GM19035 (cell line): Measurements from ENCODE around the gene ARFRP1.

ENCODE experiments used
- ATAC-seq: cut with Tn5 transposase; IDR thresholded peaks from one replicate; pipeline ENCODE4 v1.9.1; 2021; ENCODE audit not compliant: unreplicated experiment

The ARFRP1 gene

GRCh38 chr20:63744158-63744557 is 36.4 kb upstream of the ARFRP1 start:
- no peak for ATAC-seq

GRCh38 chr20:63743210-63743970 is 35.6 kb upstream of the ARFRP1 start:
- no peak for ATAC-seq

GRCh38 chr20:63742381-63743024 is 34.7 kb upstream of the ARFRP1 start:
- no peak for ATAC-seq

GRCh38 chr20:63741676-63742380 is 34.1 kb upstream of the ARFRP1 start:
- ATAC-seq = no peak

GRCh38 chr20:63741354-63741675 is 33.5 kb upstream of the ARFRP1 start:
- ATAC-seq = no peak

GRCh38 chr20:63740627-63741353 is 33.0 kb upstream of the ARFRP1 start:
- ATAC-seq = no peak

- peak; percentile 21 for ATAC-seq
Measured at GRCh38 chr20:63740070-63740626, 32.4 kb upstream of the ARFRP1 start.

- peak; percentile 52 for ATAC-seq
Measured at GRCh38 chr20:63739130-63740069, 31.6 kb upstream of the ARFRP1 start, which contains the start of gene SLC2A4RG. SLC2A4RG (plus strand) TSS chr20:63739776; CDS start chr20:63739913, 137 bp downstream.

GRCh38 chr20:63738687-63739129 is 30.9 kb upstream of the ARFRP1 start:
- ATAC-seq = no peak

- ATAC-seq = no peak
Measured at GRCh38 chr20:63737945-63738686, 30.3 kb upstream of the ARFRP1 start.

- ATAC-seq = no peak
Measured at GRCh38 chr20:63737695-63737944, 29.8 kb upstream of the ARFRP1 start.

- no peak for ATAC-seq
Measured at GRCh38 chr20:63736893-63737694, 29.3 kb upstream of the ARFRP1 start.

GRCh38 chr20:63735859-63736718 is 28.3 kb upstream of the ARFRP1 start, which contains the start of gene LIME1:
LIME1 (plus strand) TSS chr20:63736664; CDS start chr20:63737550, 886 bp downstream.
- ATAC-seq = no peak

- ATAC-seq = no peak
Measured at GRCh38 chr20:63734946-63735858, 27.4 kb upstream of the ARFRP1 start.

GRCh38 chr20:63734111-63734945 is 26.6 kb upstream of the ARFRP1 start:
- ATAC-seq = no peak
